Central memory CD8-positive, alpha-beta T cell (primary cell): ENCODE data around the gene PDZK1.
"Not testable (repeated sequence)": the region's sequence is repeated elsewhere in the genome, so short reads cannot be mapped to it uniquely, and the experiment has no call there.

Source experiments
- ATAC-seq: fragments of 150-1000 bp; cut with Tn5 transposase; replicated peaks from 2 replicates; pipeline ENCODE4 v1.10.0; 2022; ENCODE audit warnings: mild to moderate bottlenecking, moderate FRiP score, moderate number of reproducible peaks; ENCODE audit not compliant: poor library complexity, severe bottlenecking; ENCODE audit errors: extremely low read depth
- DNase-seq, 2 donors: peaks; one replicate each; pipeline ENCODE4 v3.0.0; 2021; ENCODE audit warnings: low spot score in 2 of 2
- H3K27ac Mint-ChIP-seq: one replicate; pipeline ENCODE4 v1.8.0; 2022; ENCODE audit warnings: low read depth, mild to moderate bottlenecking, moderate library complexity, mixed read lengths
- H3K27me3 Mint-ChIP-seq: one replicate; pipeline ENCODE4 v1.8.0; 2022; ENCODE audit warnings: mixed read lengths
- H3K36me3 Mint-ChIP-seq: one replicate; pipeline ENCODE4 v1.8.0; 2022; ENCODE audit warnings: mild to moderate bottlenecking, moderate library complexity, mixed read lengths; ENCODE audit not compliant: insufficient read depth
- H3K4me1 Mint-ChIP-seq: one replicate; pipeline ENCODE4 v1.8.0; 2022; ENCODE audit warnings: mixed read lengths
- H3K4me3 Mint-ChIP-seq: one replicate; pipeline ENCODE4 v1.8.0; 2022; ENCODE audit warnings: mild to moderate bottlenecking, moderate library complexity, mixed read lengths
- H3K9me3 Mint-ChIP-seq: one replicate; pipeline ENCODE4 v1.8.0; 2022; ENCODE audit warnings: mixed read lengths

Gene PDZK1

GRCh38 chr1:145670995-145671745 is 36.0 kb downstream of the PDZK1 start:
- H3K9me3 Mint-ChIP-seq, H3K27ac Mint-ChIP-seq, ATAC-seq, DNase-seq, H3K27me3 Mint-ChIP-seq, H3K36me3 Mint-ChIP-seq, H3K4me3 Mint-ChIP-seq: not testable (repeated sequence)
- H3K4me1 Mint-ChIP-seq, result peaks cover 11% of the 10 kb centered on the region

GRCh38 chr1:145665015-145665414 is 42.2 kb downstream of the PDZK1 start:
- H3K4me1 Mint-ChIP-seq, H3K27me3 Mint-ChIP-seq, H3K9me3 Mint-ChIP-seq, H3K27ac Mint-ChIP-seq, H3K36me3 Mint-ChIP-seq, DNase-seq, H3K4me3 Mint-ChIP-seq, ATAC-seq: not testable (repeated sequence)

- H3K4me1 Mint-ChIP-seq, H3K9me3 Mint-ChIP-seq, H3K4me3 Mint-ChIP-seq, DNase-seq, ATAC-seq, H3K27me3 Mint-ChIP-seq, H3K36me3 Mint-ChIP-seq, H3K27ac Mint-ChIP-seq: not testable (repeated sequence)
Measured at GRCh38 chr1:145662502-145662901, 44.7 kb downstream of the PDZK1 start.

GRCh38 chr1:145656245-145656943 is 50.8 kb downstream of the PDZK1 start:
- not testable (repeated sequence) for DNase-seq, H3K9me3 Mint-ChIP-seq, ATAC-seq, H3K4me3 Mint-ChIP-seq, H3K27me3 Mint-ChIP-seq, H3K27ac Mint-ChIP-seq, H3K36me3 Mint-ChIP-seq, H3K4me1 Mint-ChIP-seq

GRCh38 chr1:145643990-145644389 is 63.2 kb downstream of the PDZK1 start:
- not testable (repeated sequence) for H3K9me3 Mint-ChIP-seq, H3K4me1 Mint-ChIP-seq, H3K27me3 Mint-ChIP-seq, DNase-seq, H3K27ac Mint-ChIP-seq, H3K36me3 Mint-ChIP-seq, H3K4me3 Mint-ChIP-seq
- peak; percentile 89 for ATAC-seq

GRCh38 chr1:145641886-145642285 is 65.3 kb downstream of the PDZK1 start:
- H3K36me3 Mint-ChIP-seq, H3K4me3 Mint-ChIP-seq, H3K4me1 Mint-ChIP-seq, H3K9me3 Mint-ChIP-seq, H3K27ac Mint-ChIP-seq, H3K27me3 Mint-ChIP-seq, DNase-seq, ATAC-seq: not testable (repeated sequence)

- H3K36me3 Mint-ChIP-seq, ATAC-seq, H3K4me1 Mint-ChIP-seq, DNase-seq, H3K9me3 Mint-ChIP-seq, H3K27ac Mint-ChIP-seq, H3K27me3 Mint-ChIP-seq, H3K4me3 Mint-ChIP-seq: not testable (repeated sequence)
Measured at GRCh38 chr1:145636237-145636636, 70.9 kb downstream of the PDZK1 start.

- not testable (repeated sequence) for ATAC-seq, DNase-seq, H3K9me3 Mint-ChIP-seq, H3K27me3 Mint-ChIP-seq, H3K36me3 Mint-ChIP-seq, H3K27ac Mint-ChIP-seq, H3K4me1 Mint-ChIP-seq, H3K4me3 Mint-ChIP-seq
Measured at GRCh38 chr1:145622177-145622576, 85.0 kb downstream of the PDZK1 start.
